SU-DHL-6 (cell line): Measurements from ENCODE around the gene ATG4A.

Experiments
- H2AFZ ChIP-seq: fragments of 200-600 bp; sonication (generic); 2 replicates; pipeline ENCODE4 v1.6.1; 2014; ENCODE audit warnings: low read depth, mild to moderate bottlenecking, moderate library complexity, mixed read lengths, antibody characterized with exemption, low read length; ENCODE audit not compliant: severe bottlenecking
- H3F3A ChIP-seq: fragments of 200-600 bp; shearing (Covaris generic); 2 replicates; pipeline ENCODE4 v1.6.0; 2016; ENCODE audit warnings: antibody characterized with exemption, mild to moderate bottlenecking; ENCODE audit not compliant: insufficient read depth
- H3K27ac ChIP-seq: fragments of 200-600 bp; sonication (generic); 2 replicates; pipeline ENCODE4 v1.5.1; 2016; ENCODE audit warnings: low read depth, mild to moderate bottlenecking, low read length, moderate library complexity, mixed read lengths
- H3K27me3 ChIP-seq: fragments of 200-600 bp; sonication (generic), shearing (Covaris generic); 2 replicates; pipeline ENCODE4 v1.6.0; 2014; ENCODE audit warnings: mild to moderate bottlenecking, low read length
- H3K36me3 ChIP-seq: fragments of 200-600 bp; sonication (generic); 2 replicates; pipeline ENCODE4 v1.6.1; 2014; ENCODE audit warnings: mild to moderate bottlenecking, low read length, mixed read lengths
- H3K4me2 ChIP-seq: fragments of 300-600, 200-600 bp; shearing (Covaris generic), sonication (generic); 2 replicates; pipeline ENCODE4 v1.6.0; 2014; ENCODE audit warnings: low read length, low read depth, mild to moderate bottlenecking; ENCODE audit not compliant: poor library complexity, severe bottlenecking
- H3K4me3 ChIP-seq: fragments of 200-600 bp; sonication (generic); 2 replicates; pipeline ENCODE4 v1.5.1; 2014; ENCODE audit warnings: antibody characterized with exemption, low read length, mild to moderate bottlenecking, mixed read lengths; ENCODE audit not compliant: insufficient read depth, poor library complexity, severe bottlenecking
- H3K79me2 ChIP-seq: fragments of 200-600 bp; sonication (generic); 2 replicates; pipeline ENCODE4 v1.6.1; 2014; ENCODE audit warnings: mild to moderate bottlenecking, low read length, moderate library complexity; ENCODE audit not compliant: insufficient read depth
- H3K9ac ChIP-seq: fragments of 200-600 bp; sonication (generic); 2 replicates; pipeline ENCODE4 v1.7.0; 2014; ENCODE audit warnings: mild to moderate bottlenecking, low read length
- H3K9me2 ChIP-seq: fragments of 200-600 bp; sonication (generic); replicated peaks from 2 replicates; pipeline ENCODE4 v1.6.1; 2014; ENCODE audit warnings: low read length; ENCODE audit not compliant: insufficient read depth
- H3K9me3 ChIP-seq: fragments of 200-600 bp; sonication (generic); 2 replicates; pipeline ENCODE4 v1.6.1; 2014; ENCODE audit warnings: low read length, mixed read lengths; ENCODE audit not compliant: insufficient read depth
- H4K20me1 ChIP-seq: fragments of 200-600 bp; sonication (generic); 2 replicates; pipeline ENCODE4 v1.6.1; 2014; ENCODE audit warnings: low read depth, mild to moderate bottlenecking, antibody characterized with exemption, low read length, moderate library complexity, mixed read lengths
- EZH2phosphoT487 ChIP-seq: fragments of 200-600 bp; sonication (generic), shearing (Covaris generic); conservative IDR thresholded peaks from 2 replicates; pipeline ENCODE4 v1.6.1; 2018; ENCODE audit warnings: mild to moderate bottlenecking, antibody characterized with exemption, low read length, moderate library complexity, mixed read lengths
- TF ChIP-seq, protein P1 (sequence below): fragments of 200-600 bp; sonication (generic); IDR thresholded peaks from one replicate; pipeline ENCODE4 v1.5.1; 2017; ENCODE audit warnings: antibody characterized with exemption, mild to moderate bottlenecking, low read length, moderate library complexity; ENCODE audit not compliant: insufficient read depth, poor library complexity, severe bottlenecking

Gene ATG4A

DNA sequence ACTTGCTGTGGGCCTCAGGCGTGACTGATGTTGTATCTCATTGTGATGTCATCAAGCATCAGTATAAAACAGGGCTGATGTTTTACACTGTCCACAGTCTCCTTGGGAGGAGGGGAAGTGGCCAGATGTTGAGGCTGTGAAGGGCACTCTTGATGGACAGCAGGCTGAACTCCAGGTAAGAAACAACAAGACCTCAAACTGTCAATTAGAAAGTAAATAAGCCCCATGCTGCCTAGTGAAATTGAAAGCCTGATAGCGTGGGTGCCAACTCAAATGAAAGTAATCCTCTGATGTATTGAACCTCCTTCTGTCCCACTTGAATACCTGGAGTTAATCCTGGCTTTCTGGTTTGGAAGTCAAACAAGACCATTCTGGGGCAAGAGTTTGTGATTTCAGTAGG is 27.0 kb upstream of the ATG4A start:
- Histone ChIP-seq H3K36me3 (no peaks in the 10 kb centered on the region), H4K20me1 (no peaks in the 10 kb centered on the region), H2AFZ (no peak overlapping the region), H3K4me2 (no peak overlapping the region), H3K27ac (no peak overlapping the region), H3K27me3 (no peaks in the 10 kb centered on the region), H3K9ac (no peak overlapping the region), H3K4me3 (no peak overlapping the region), H3K9me3 (no peaks in the 10 kb centered on the region), H3F3A (no peaks in the 10 kb centered on the region), H3K79me2 (no peaks in the 10 kb centered on the region), H3K9me2 (no peaks in the 10 kb centered on the region)
- TF ChIP-seq, protein P1, sequence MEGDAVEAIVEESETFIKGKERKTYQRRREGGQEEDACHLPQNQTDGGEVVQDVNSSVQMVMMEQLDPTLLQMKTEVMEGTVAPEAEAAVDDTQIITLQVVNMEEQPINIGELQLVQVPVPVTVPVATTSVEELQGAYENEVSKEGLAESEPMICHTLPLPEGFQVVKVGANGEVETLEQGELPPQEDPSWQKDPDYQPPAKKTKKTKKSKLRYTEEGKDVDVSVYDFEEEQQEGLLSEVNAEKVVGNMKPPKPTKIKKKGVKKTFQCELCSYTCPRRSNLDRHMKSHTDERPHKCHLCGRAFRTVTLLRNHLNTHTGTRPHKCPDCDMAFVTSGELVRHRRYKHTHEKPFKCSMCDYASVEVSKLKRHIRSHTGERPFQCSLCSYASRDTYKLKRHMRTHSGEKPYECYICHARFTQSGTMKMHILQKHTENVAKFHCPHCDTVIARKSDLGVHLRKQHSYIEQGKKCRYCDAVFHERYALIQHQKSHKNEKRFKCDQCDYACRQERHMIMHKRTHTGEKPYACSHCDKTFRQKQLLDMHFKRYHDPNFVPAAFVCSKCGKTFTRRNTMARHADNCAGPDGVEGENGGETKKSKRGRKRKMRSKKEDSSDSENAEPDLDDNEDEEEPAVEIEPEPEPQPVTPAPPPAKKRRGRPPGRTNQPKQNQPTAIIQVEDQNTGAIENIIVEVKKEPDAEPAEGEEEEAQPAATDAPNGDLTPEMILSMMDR, result no peak

DNA sequence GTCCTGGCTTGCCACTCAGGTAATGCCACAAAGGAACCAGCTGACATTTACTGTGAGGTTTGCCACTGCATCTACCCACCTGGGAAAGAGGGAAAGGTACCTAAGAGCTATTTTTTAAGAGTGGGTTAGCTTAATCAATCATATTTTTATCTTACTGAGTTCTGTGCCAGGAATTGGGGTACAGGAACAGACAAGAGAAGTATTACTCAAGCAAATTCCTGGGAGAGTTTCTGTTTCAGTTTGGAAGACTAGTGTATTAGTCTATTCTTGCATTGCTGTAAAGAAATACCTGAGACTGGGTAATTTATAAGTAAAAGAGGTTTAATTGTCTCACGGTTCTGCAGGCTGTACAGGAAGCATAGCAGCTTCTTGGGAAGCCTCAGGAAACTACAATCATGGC is 23.5 kb upstream of the ATG4A start:
- no peak overlapping the region for H3K9ac ChIP-seq
- no peaks in the 10 kb centered on the region for H4K20me1 ChIP-seq
- H2AFZ ChIP-seq, result no peak overlapping the region
- no peak overlapping the region for H3K4me2 ChIP-seq
- no peaks in the 10 kb centered on the region for H3K79me2 ChIP-seq
- H3F3A ChIP-seq, result no peaks in the 10 kb centered on the region
- no peak overlapping the region for H3K4me3 ChIP-seq
- H3K27me3 ChIP-seq, result no peaks in the 10 kb centered on the region
- TF ChIP-seq EZH2phosphoT487, result no peak
- TF ChIP-seq, protein P1, result no peak
- no peak overlapping the region for H3K27ac ChIP-seq
- H3K9me2 ChIP-seq, result no peaks in the 10 kb centered on the region
- H3K36me3 ChIP-seq, result no peaks in the 10 kb centered on the region
- H3K9me3 ChIP-seq, result no peaks in the 10 kb centered on the region

DNA sequence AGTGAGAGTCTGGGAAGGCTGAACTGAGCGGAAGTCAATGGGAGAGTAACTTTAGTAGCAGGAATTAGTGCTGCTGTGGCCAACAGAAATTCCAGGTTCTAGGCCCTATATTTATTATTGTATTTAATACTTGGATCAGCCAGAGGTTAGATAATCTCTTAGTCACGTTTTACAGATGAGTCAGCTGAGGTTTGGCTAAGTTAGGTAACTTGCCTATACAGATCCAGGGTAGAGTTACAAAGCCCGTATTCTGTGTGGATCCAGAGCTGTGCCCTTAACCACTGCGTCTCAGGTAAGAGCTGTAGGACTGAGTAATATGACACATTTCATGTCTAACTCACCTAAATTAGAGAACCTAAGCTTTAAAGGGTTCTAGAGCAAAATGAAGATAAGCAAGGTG is 20.7 kb upstream of the ATG4A start:
- H3K27me3 ChIP-seq, result no peaks in the 10 kb centered on the region
- no peaks in the 10 kb centered on the region for H3F3A ChIP-seq
- H3K27ac ChIP-seq, result no peak overlapping the region
- H3K9me2 ChIP-seq, result no peaks in the 10 kb centered on the region
- H4K20me1 ChIP-seq, result no peaks in the 10 kb centered on the region
- no peaks in the 10 kb centered on the region for H3K79me2 ChIP-seq
- H3K36me3 ChIP-seq, result no peaks in the 10 kb centered on the region
- TF ChIP-seq, protein P1, result no peak
- TF ChIP-seq EZH2phosphoT487, result no peak
- no peak overlapping the region for H2AFZ ChIP-seq
- H3K4me2 ChIP-seq, result no peak overlapping the region
- H3K9me3 ChIP-seq, result no peaks in the 10 kb centered on the region
- H3K9ac ChIP-seq, result no peak overlapping the region
- H3K4me3 ChIP-seq, result no peak overlapping the region

DNA sequence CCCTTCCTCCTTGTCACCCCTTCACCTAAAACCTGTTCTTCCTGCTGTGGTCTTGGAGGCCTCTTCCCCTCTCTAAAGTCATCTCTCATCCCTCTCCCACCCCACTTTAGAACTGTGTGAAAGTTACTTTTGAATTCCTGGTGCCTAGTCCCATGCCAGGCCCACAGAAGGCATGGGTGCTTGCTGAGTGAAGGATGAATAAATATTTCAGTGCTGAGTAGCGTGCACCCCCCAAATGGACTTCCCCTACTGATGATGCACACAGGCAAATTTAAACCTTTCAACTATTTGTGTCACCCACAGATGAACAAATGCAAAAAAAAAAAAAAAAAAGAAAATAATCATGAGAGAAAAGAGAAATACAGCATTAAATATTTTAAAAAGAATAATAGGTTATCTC is 20.0 kb upstream of the ATG4A start:
- H3K79me2 ChIP-seq, result no peaks in the 10 kb centered on the region
- no peak overlapping the region for H3K4me3 ChIP-seq
- H2AFZ ChIP-seq, result no peak overlapping the region
- no peak overlapping the region for H3K9ac ChIP-seq
- H3K27me3 ChIP-seq, result no peaks in the 10 kb centered on the region
- no peaks in the 10 kb centered on the region for H3K9me2 ChIP-seq
- H3F3A ChIP-seq, result no peaks in the 10 kb centered on the region
- H3K9me3 ChIP-seq, result no peaks in the 10 kb centered on the region
- no peak overlapping the region for H3K27ac ChIP-seq
- TF ChIP-seq, protein P1, result no peak
- TF ChIP-seq EZH2phosphoT487, result no peak
- H4K20me1 ChIP-seq, result no peaks in the 10 kb centered on the region
- H3K36me3 ChIP-seq, result no peaks in the 10 kb centered on the region
- no peak overlapping the region for H3K4me2 ChIP-seq
